Right atrium auricular region (tissue), 2 donors: Measurements from ENCODE around the gene MAD2L2. TPM values are rescaled to one million over a fixed set of nuclear protein-coding genes. Genes with fewer than 3 reads are reported as not detected.

Source experiments
- DNase-seq: peaks from one replicate; pipeline ENCODE4 v3.0.0-alpha.2; 2019; ENCODE audit warnings: low spot score
- H3K27ac ChIP-seq, 2 donors: fragments of 200-600 bp; sonication (generic); 1 replicate in 1 of 2; 2 replicates in 1 of 2; pipeline ENCODE4 v1.5.1; 2016 to 2019
- H3K27me3 ChIP-seq, 2 donors: fragments of 200-600 bp; sonication (generic); one replicate each; pipeline versions ENCODE4 v1.5.1 to v1.6.0; 2017 to 2019
- H3K36me3 ChIP-seq: fragments of 200-600 bp; sonication (generic); one replicate; pipeline ENCODE4 v1.5.1; 2016
- H3K4me1 ChIP-seq, 2 donors: fragments of 200-600 bp; sonication (generic); one replicate each; pipeline versions ENCODE4 v1.5.1 to v1.6.0; 2017 to 2019
- H3K4me3 ChIP-seq, 2 donors: fragments of 200-600 bp; sonication (generic); 1 replicate in 1 of 2; 2 replicates in 1 of 2; pipeline ENCODE4 v1.5.1; 2017 to 2019; ENCODE audit warnings: mild to moderate bottlenecking in 1 of 2, moderate library complexity in 1 of 2
- H3K9me3 ChIP-seq, 2 donors: fragments of 200-600 bp; sonication (generic); one replicate each; pipeline ENCODE4 v1.5.1; 2019
- total RNA-seq, 2 donors: library from RNA; depleted of rRNA; stranded (reverse); fragments of >200 nt; gene quantifications; one replicate each; pipeline ENCODE4 v1.1.0, GENCODE V29; 2016
- TF ChIP-seq, protein P1 (sequence below), 2 donors: fragments of 200-600 bp; sonication (generic); IDR thresholded peaks; one replicate each; pipeline ENCODE4 v1.5.1; 2019; ENCODE audit warnings: antibody characterized with exemption in 2 of 2

MAD2L2 gene
- total RNA-seq, 2 donors from 2014 or later, result 18.7 to 31.1 TPM

- Histone ChIP-seq H3K27ac (no peak overlapping the region), H3K4me3 (no peak overlapping the region), H3K4me1 (no peaks in the 10 kb centered on the region), H3K9me3 (no peaks in the 10 kb centered on the region), H3K27me3 (no peaks in the 10 kb centered on the region), H3K36me3 (no peaks in the 10 kb centered on the region)
- TF ChIP-seq, protein P1, sequence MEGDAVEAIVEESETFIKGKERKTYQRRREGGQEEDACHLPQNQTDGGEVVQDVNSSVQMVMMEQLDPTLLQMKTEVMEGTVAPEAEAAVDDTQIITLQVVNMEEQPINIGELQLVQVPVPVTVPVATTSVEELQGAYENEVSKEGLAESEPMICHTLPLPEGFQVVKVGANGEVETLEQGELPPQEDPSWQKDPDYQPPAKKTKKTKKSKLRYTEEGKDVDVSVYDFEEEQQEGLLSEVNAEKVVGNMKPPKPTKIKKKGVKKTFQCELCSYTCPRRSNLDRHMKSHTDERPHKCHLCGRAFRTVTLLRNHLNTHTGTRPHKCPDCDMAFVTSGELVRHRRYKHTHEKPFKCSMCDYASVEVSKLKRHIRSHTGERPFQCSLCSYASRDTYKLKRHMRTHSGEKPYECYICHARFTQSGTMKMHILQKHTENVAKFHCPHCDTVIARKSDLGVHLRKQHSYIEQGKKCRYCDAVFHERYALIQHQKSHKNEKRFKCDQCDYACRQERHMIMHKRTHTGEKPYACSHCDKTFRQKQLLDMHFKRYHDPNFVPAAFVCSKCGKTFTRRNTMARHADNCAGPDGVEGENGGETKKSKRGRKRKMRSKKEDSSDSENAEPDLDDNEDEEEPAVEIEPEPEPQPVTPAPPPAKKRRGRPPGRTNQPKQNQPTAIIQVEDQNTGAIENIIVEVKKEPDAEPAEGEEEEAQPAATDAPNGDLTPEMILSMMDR (IDR thresholded peaks at IDR 0.05), result no peak
- no peak for DNase-seq
These were observed 54.4 kb downstream of the MAD2L2 start for GRCh38 chr1:11626551-11626950.

Other genes with a start within 250 kb of the MAD2L2 start
- gene DISP3, start 202.0 kb downstream of the MAD2L2 start, total RNA-seq, result under 1 TPM in 1 of 2 donors, not detected in 1; 0.16 TPM
- 10 to 100 TPM in 1 of 2 donors, 1 to 10 TPM in 1; 2.5 to 16.7 TPM for gene FBXO2, start 26.7 kb downstream of the MAD2L2 start, total RNA-seq
- 10 to 100 TPM; 15.5 to 20.5 TPM for gene FBXO44, start 26.3 kb downstream of the MAD2L2 start, total RNA-seq
- gene FBXO6, start 16.9 kb downstream of the MAD2L2 start, total RNA-seq, result 10 to 100 TPM in 1 of 2 donors, 1 to 10 TPM in 1; 8.0 to 10.8 TPM
- gene DRAXIN, start 10.6 kb upstream of the MAD2L2 start, total RNA-seq, result not detected
- 10 to 100 TPM; 20.8 to 47.2 TPM for gene AGTRAP, start 55.0 kb upstream of the MAD2L2 start, total RNA-seq
- 1 to 10 TPM in 1 of 2 donors, under 1 TPM in 1; 0.85 to 1.7 TPM for gene C1orf167, start 81.0 kb upstream of the MAD2L2 start, total RNA-seq
- 10 to 100 TPM; 38.5 to 53.9 TPM for gene MTHFR, start 124.8 kb upstream of the MAD2L2 start, total RNA-seq
- 10 to 100 TPM; 14.8 to 15.2 TPM for gene CLCN6, start 125.0 kb upstream of the MAD2L2 start, total RNA-seq
- gene NPPA, start 166.6 kb upstream of the MAD2L2 start, total RNA-seq, result over 10,000 TPM; 98,870 to 132,613 TPM
- gene NPPB, start 177.8 kb upstream of the MAD2L2 start, total RNA-seq, result over 10,000 TPM in 1 of 2 donors, 1,000 to 10,000 TPM in 1; 1,081 to 10,488 TPM
- gene KIAA2013, start 245.3 kb upstream of the MAD2L2 start, total RNA-seq, result 10 to 100 TPM; 70.8 to 73.2 TPM